Endodermal cell (in vitro differentiated cells): ENCODE results near the gene MAPKAPK2. TPM values are rescaled to one million over a fixed set of nuclear protein-coding genes. Genes with fewer than 3 reads are reported as not detected.

Experiments used
- DNase-seq: peaks from one replicate; pipeline ENCODE4 v3.0.0-alpha.2; 2017
- H3K27ac ChIP-seq: 2 replicates; pipeline ENCODE4 v1.5.1; 2013; ENCODE audit warnings: mild to moderate bottlenecking, low read depth, low read length, moderate library complexity
- H3K27me3 ChIP-seq: 2 replicates; pipeline ENCODE4 v1.6.1; 2013; ENCODE audit warnings: mild to moderate bottlenecking, low read length, moderate library complexity; ENCODE audit not compliant: insufficient read depth, control insufficient read depth, poor library complexity, severe bottlenecking
- H3K36me3 ChIP-seq: 2 replicates; pipeline ENCODE4 v1.7.0; 2013; ENCODE audit warnings: mild to moderate bottlenecking, low read length, moderate library complexity; ENCODE audit not compliant: control insufficient read depth, insufficient read depth
- H3K4me1 ChIP-seq: one replicate; pipeline ENCODE4 v1.7.0; 2013; ENCODE audit warnings: low read length; ENCODE audit not compliant: control insufficient read depth, insufficient read depth
- H3K4me3 ChIP-seq: 2 replicates; pipeline ENCODE4 v1.5.1; 2013; ENCODE audit warnings: mild to moderate bottlenecking, low read length, moderate library complexity
- H3K9ac ChIP-seq: 2 replicates; pipeline ENCODE4 v1.6.1; 2013; ENCODE audit warnings: mild to moderate bottlenecking, low read length, moderate library complexity; ENCODE audit not compliant: poor library complexity, severe bottlenecking; ENCODE audit errors: extremely low read depth
- H3K9me3 ChIP-seq: 2 replicates; pipeline ENCODE4 v1.6.1; 2013; ENCODE audit warnings: mild to moderate bottlenecking, low read length, moderate library complexity; ENCODE audit not compliant: control insufficient read depth
- H3K27ac Mint-ChIP-seq: 2 replicates; pipeline ENCODE4 v1.8.0; 2020; ENCODE audit warnings: mixed read lengths
- H3K27me3 Mint-ChIP-seq: 2 replicates; pipeline ENCODE4 v1.8.0; 2021; ENCODE audit warnings: mild to moderate bottlenecking, mixed read lengths; ENCODE audit not compliant: insufficient read depth
- H3K36me3 Mint-ChIP-seq: 2 replicates; pipeline ENCODE4 v1.8.0; 2020; ENCODE audit warnings: low read depth, mixed read lengths
- H3K4me1 Mint-ChIP-seq: 2 replicates; pipeline ENCODE4 v1.8.0; 2020; ENCODE audit warnings: mixed read lengths
- H3K4me3 Mint-ChIP-seq: 2 replicates; pipeline ENCODE4 v1.8.0; 2020; ENCODE audit warnings: mild to moderate bottlenecking, moderate library complexity, mixed read lengths
- H3K9me3 Mint-ChIP-seq: 2 replicates; pipeline ENCODE4 v1.8.0; 2020; ENCODE audit warnings: mild to moderate bottlenecking, mixed read lengths
- whole genome bisulfite sequencing, 2 experiments: methylation state at CpG; one replicate each; pipeline versions ENCODE4 v1.1.5 to v1.1.7; 2013; ENCODE audit warnings: missing lambda C conversion rate in 2 of 2, mixed read lengths in 1 of 2; ENCODE audit not compliant: insufficient coverage in 1 of 2, insufficient read length in 1 of 2; 5-methylcytosine and 5-hydroxymethylcytosine counted together
- total RNA-seq, 2 donors: library from RNA; stranded (reverse); fragmentation: NEBNext Ultra II Directional in 1 of 2; extraction: Animal tissue kit (Norgen Biotek cat#: 25700) in 1 of 2; gene quantifications; 2 replicates in 1 of 2; 3 replicates in 1 of 2; pipeline ENCODE4 v1.2.1, GENCODE V29; 2021
- TF ChIP-seq, protein P1 (sequence below): fragments of 200-600 bp; sonication (generic); conservative IDR thresholded peaks from 2 replicates; pipeline ENCODE4 v1.5.0; 2021; ENCODE audit warnings: antibody characterized with exemption, mild to moderate bottlenecking

Gene MAPKAPK2
- total RNA-seq, 2 donors from 2014 or later, result 72.8 to 79.7 TPM

DNA sequence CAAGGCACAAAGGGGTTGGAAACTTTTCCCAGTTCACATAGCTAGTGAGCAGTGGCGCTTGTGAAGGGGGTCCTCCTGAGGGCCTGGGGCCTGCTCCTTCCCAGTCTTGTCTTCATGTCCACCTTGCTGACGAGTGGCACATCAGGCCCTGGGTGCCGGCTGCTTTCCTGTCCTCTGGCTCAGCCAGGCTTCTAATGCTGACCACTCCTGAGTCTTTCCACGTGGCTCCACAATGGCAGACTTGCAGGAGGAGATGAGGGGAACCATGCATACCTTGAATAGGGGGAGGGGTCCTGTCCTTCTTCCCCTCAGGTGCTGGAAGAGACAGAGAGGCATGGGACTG lies 38.7 kb downstream of the MAPKAPK2 start:
- H3K4me1 Mint-ChIP-seq, result peaks cover 33% of the 10 kb centered on the region

DNA sequence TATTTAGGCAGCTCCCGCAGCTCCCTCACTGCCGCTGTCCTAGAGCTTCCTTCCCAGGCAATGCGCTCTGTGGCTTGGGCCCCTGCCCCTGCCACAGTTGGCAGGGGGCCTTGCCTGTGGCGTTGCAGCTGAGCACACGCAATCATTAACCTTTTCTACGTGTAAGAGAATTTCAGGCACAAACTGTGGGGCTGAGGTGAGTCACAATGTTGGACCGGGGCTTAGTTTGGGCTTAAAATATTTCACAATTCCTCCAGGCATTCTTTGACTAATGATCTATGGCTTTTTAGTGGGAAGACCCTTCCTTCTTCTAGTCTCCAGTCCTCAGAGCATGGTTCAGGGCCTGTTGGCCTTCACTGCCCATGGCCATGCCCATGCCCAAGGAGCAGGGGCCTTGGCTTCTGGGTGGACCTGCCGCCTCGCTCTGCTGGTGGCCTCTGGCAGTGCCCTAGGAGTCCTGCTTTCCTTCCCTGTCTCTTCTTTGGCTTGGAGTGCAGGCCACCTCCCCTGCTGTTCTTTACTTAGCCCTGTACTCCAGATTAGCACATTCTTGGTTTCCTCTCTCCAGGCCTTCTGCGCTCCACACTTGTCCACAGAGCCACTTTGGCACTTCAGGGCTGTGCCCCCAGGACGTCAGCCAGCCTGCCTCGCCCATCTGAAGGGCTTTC lies 39.2 kb downstream of the MAPKAPK2 start:
- peak; percentile 74 for DNase-seq
- 79 to 80% methylated on average over 12 of the region's 12 CpGs for WGBS, 2 experiments

More for the DNA sequence above, 38.7 kb downstream of the MAPKAPK2 start:
- Histone ChIP-seq H3K27me3 (no peaks in the 10 kb centered on the region), H3K4me1 (peaks cover 10% of the 10 kb centered on the region), H3K27ac (peak overlapping the region; percentile 33), H3K9ac (no peak overlapping the region), H3K4me3 (no peak overlapping the region), H3K36me3 (no peaks in the 10 kb centered on the region), H3K9me3 (no peaks in the 10 kb centered on the region)
- WGBS, 2 experiments, result 75 to 83% methylated on average over 3 to 4 of the region's 4 CpGs
- no peaks in the 10 kb centered on the region for H3K36me3 Mint-ChIP-seq
- no peak overlapping the region for H3K4me3 Mint-ChIP-seq
- TF ChIP-seq, protein P1, sequence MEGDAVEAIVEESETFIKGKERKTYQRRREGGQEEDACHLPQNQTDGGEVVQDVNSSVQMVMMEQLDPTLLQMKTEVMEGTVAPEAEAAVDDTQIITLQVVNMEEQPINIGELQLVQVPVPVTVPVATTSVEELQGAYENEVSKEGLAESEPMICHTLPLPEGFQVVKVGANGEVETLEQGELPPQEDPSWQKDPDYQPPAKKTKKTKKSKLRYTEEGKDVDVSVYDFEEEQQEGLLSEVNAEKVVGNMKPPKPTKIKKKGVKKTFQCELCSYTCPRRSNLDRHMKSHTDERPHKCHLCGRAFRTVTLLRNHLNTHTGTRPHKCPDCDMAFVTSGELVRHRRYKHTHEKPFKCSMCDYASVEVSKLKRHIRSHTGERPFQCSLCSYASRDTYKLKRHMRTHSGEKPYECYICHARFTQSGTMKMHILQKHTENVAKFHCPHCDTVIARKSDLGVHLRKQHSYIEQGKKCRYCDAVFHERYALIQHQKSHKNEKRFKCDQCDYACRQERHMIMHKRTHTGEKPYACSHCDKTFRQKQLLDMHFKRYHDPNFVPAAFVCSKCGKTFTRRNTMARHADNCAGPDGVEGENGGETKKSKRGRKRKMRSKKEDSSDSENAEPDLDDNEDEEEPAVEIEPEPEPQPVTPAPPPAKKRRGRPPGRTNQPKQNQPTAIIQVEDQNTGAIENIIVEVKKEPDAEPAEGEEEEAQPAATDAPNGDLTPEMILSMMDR, result no peak
- H3K9me3 Mint-ChIP-seq, result no peaks in the 10 kb centered on the region
- DNase-seq, result no peak
- peak overlapping the region; percentile 89 for H3K27ac Mint-ChIP-seq
- no peaks in the 10 kb centered on the region for H3K27me3 Mint-ChIP-seq

DNA sequence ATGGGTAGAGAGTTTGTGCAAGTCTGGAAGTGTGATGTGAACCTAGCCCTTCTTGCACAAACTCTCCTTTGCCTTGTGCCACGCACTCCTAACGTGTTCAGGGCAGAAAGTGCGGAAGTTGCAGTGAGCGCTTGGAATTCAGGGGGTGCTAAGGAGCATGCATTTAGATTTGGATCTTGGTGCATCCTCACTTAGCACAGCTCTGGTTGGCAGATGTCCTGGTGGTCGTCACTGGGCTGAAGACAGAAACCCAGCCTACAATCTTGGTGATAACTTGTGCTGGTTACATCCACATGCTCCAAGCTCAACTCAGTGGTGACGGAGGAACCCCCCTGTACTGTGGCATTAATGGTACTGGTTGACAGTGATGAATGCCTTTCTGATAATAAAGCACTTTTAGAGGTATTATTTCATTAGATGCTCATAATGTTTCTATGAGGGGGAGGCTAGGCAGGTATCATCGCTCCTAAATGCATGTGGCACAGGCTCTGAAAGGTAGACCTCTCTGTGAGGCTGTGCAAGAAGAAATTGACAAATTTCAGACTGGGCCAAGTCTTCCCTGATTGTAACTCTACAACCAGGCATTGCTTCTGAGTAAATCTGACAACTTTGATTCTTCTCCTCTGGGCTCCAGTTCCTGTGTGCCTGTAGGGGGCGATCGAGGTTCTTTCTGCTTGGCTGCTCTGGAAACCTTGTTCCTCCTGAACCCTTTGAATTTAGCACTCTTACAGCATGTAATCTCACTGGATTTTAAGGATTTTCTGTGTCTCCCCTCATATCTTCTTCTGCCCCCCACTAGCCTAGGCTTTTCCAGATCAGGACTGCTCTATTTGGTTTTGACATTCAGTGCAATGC lies 40.6 kb downstream of the MAPKAPK2 start:
- TF ChIP-seq, protein P1, result peak; percentile 79
- Histone ChIP-seq H3K4me3 (no peak overlapping the region), H3K27me3 (no peaks in the 10 kb centered on the region), H3K27ac (no peak overlapping the region), H3K4me1 (peaks cover 10% of the 10 kb centered on the region), H3K36me3 (peaks cover 11% of the 10 kb centered on the region), H3K9me3 (no peaks in the 10 kb centered on the region), H3K9ac (no peak overlapping the region)
- H3K27ac Mint-ChIP-seq, result peak overlapping the region; percentile 81
- H3K4me1 Mint-ChIP-seq, result peaks cover 28% of the 10 kb centered on the region
- no peaks in the 10 kb centered on the region for H3K27me3 Mint-ChIP-seq
- 76 to 77% methylated on average over 8 to 9 of the region's 9 CpGs for WGBS, 2 experiments
- no peaks in the 10 kb centered on the region for H3K9me3 Mint-ChIP-seq
- H3K4me3 Mint-ChIP-seq, result no peak overlapping the region
- peaks cover 14% of the 10 kb centered on the region for H3K36me3 Mint-ChIP-seq
- DNase-seq, result peak; percentile 90

More for the DNA sequence above, 39.2 kb downstream of the MAPKAPK2 start:
- Mint-ChIP-seq H3K36me3 (peaks cover 2% of the 10 kb centered on the region), H3K27me3 (no peaks in the 10 kb centered on the region), H3K4me3 (no peak overlapping the region), H3K9me3 (no peaks in the 10 kb centered on the region), H3K27ac (peak overlapping the region; percentile 89), H3K4me1 (peaks cover 33% of the 10 kb centered on the region)
- Histone ChIP-seq H3K4me3 (no peak overlapping the region), H3K9me3 (no peaks in the 10 kb centered on the region), H3K27ac (peak overlapping the region; percentile 33), H3K9ac (no peak overlapping the region), H3K36me3 (no peaks in the 10 kb centered on the region), H3K4me1 (peaks cover 10% of the 10 kb centered on the region), H3K27me3 (no peaks in the 10 kb centered on the region)
- TF ChIP-seq, protein P1, result peak; percentile 50
